ENCODE measurements around the gene IDUA. TPM values are rescaled to one million over a fixed set of nuclear protein-coding genes. Genes with fewer than 3 reads are reported as not detected.

IDUA gene
- total RNA-seq, 1 experiment from 2014 or later, result 46.6 TPM

DNA sequence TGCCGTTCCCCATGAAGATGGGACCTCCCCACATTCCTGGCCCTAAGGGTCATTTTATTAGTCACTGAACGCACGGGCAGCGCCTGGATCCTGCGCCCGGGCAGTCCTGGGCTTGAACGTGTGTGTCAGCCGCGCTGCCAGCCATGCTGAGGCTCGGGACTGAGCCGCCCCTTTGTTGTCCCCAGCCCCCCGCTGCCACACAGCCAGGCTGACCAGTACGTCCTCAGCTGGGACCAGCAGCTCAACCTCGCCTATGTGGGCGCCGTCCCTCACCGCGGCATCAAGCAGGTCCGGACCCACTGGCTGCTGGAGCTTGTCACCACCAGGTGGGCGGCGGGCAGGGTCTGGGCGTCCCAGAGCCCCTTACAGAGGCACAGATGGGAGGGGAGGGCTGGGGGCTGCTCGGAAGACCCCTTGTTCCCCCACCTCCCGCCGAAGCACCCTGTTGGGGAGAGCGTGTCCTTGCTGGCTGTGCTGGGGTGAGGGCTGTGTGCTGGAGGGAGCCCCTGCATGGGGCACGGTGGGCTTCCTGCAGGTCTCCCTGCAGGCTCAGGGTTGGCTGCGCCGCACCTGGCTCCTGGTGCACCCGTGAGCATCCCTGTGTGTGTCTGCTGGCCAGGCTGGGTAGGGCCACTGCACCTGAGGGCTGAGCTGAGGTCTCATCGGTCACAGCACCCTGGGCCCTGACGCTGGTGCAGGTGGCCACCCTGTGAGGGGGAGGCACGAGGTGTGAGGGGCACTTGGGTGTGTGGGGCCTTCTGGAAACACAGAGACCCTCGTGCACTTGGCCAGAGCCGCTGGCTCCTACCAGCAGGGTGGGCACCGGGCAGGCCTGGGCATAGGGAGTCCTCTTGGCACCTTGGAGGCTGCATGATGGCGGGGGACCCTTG, 1.0 kb downstream of the IDUA start:
- BruUV-seq (replicated peaks), result no TSS peak

DNA sequence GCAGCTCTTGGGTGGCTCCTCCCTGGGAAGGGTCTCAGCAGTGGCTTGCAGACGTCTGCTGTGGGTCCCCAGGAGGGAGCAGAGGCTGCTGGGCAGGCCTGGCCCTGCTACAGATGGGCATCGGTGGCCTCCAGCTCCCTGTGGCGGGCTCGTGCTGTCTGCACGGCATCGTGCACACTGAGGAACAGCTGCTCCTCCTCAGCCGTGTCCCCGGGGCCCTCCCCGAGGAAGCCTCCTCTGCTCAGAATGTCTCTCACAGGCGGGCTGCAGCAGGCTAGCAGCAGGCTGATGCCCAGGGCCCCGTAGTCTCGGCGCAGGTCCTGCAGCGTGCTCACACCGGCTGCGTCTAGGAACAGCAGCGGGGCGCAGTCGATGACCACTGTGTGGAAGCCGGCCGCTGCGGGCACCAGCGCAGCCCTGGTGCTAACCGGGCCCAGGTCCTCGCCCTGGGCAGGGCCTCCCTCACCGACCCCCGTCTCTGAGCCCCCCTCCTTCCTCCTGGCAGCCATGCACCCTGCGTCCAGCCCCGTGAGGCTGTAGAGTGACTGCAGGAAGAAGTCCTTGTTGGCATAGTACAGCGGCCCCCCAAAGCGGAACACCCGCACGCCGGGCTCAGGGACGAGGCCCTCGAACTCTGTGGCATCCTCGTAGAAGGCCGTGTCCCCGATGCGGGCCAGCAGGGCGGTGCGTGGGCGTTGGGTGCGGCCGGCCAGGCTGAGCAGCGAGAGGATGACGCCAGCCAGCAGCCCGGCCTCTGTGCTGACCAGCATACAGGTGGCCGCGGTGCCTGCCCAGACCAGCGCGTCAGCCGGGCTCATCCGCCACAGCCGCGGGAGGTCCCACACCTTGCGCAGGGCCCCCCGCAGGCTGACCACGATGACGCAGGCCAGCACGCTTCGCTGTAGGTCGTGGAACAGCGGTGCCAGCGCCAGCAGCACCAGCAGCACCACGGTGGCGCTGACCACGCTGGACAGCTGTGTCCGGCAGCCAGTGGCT, 2.2 kb downstream of the IDUA start:
- Histone ChIP-seq H3K27ac (no peak overlapping the region), H3K27me3 (ENCODE audit: insufficient read depth, low read depth) (no peaks in the 10 kb centered on the region), H2AFZ (no peak overlapping the region), H4K20me1 (ENCODE audit: insufficient read depth) (peaks cover 5% of the 10 kb centered on the region; the same call in 1 of the 2 replicates), H3K4me3 (no peak overlapping the region), H3F3A (ENCODE audit: insufficient read depth, low read depth) (peaks cover 21% of the 10 kb centered on the region), H3K9me3 (ENCODE audit: insufficient read depth, low read depth) (no peaks in the 10 kb centered on the region), H3K36me3 (ENCODE audit: low read depth) (no peaks in the 10 kb centered on the region), H3K4me1 (replicated peaks; ENCODE audit: insufficient read depth) (peaks cover 39% of the 10 kb centered on the region), H3K79me2 (ENCODE audit: low read depth) (peaks cover 22% of the 10 kb centered on the region), H3K4me2 (0 out of 2 replicates have a peak overlapping the region, but pooled peaks have one; percentile 99), H3K9me2 (ENCODE audit: insufficient read depth) (no peaks in the 10 kb centered on the region)
- DNase-seq, result no peak
- ChIA-PET POLR2A (ENCODE audit: unreplicated experiment) (no interaction called here), CTCF (no interaction called here)
- no TSS peak for BruUV-seq (replicated peaks)
- TF ChIP-seq, protein P1, sequence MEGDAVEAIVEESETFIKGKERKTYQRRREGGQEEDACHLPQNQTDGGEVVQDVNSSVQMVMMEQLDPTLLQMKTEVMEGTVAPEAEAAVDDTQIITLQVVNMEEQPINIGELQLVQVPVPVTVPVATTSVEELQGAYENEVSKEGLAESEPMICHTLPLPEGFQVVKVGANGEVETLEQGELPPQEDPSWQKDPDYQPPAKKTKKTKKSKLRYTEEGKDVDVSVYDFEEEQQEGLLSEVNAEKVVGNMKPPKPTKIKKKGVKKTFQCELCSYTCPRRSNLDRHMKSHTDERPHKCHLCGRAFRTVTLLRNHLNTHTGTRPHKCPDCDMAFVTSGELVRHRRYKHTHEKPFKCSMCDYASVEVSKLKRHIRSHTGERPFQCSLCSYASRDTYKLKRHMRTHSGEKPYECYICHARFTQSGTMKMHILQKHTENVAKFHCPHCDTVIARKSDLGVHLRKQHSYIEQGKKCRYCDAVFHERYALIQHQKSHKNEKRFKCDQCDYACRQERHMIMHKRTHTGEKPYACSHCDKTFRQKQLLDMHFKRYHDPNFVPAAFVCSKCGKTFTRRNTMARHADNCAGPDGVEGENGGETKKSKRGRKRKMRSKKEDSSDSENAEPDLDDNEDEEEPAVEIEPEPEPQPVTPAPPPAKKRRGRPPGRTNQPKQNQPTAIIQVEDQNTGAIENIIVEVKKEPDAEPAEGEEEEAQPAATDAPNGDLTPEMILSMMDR (conservative IDR thresholded peaks at IDR 0.05), result no peak
- TF ChIP-seq EZH2 (IDR thresholded peaks at IDR 0.05; ENCODE audit: low read depth), result no peak
- intact Hi-C loops (cut with micrococcal nuclease; ENCODE audit: unreplicated experiment), result loop anchor here (10.0 kb wide), 1 partner anchor 374 kb away; no protein-coding TSS in a partner anchor

More for the DNA sequence above, 1.0 kb downstream of the IDUA start:
- intact Hi-C loops (cut with micrococcal nuclease; ENCODE audit: unreplicated experiment), result loop anchor here (2.0 to 10.0 kb wide), 2 partner anchors 55 to 373 kb away; partner anchors contain the start of genes GAK and TMEM175
- H2AFZ ChIP-seq, result peak overlapping the region; percentile 98
- H3K4me3 ChIP-seq, result peak overlapping the region; percentile 79
- TF ChIP-seq, protein P1 (conservative IDR thresholded peaks at IDR 0.05), result no peak
- TF ChIP-seq EZH2 (IDR thresholded peaks at IDR 0.05; ENCODE audit: low read depth), result no peak
- H3F3A ChIP-seq (ENCODE audit: insufficient read depth, low read depth), result peaks cover 21% of the 10 kb centered on the region
- no peaks in the 10 kb centered on the region for H3K36me3 ChIP-seq (ENCODE audit: low read depth)
- peak overlapping the region; percentile 99 for H3K4me2 ChIP-seq
- H3K9me3 ChIP-seq (ENCODE audit: insufficient read depth, low read depth), result no peaks in the 10 kb centered on the region
- ChIA-PET POLR2A (ENCODE audit: unreplicated experiment) (interaction anchor here (0.5 to 1.0 kb wide), 3 partner anchors 49 to 378 kb away, joined by 3 to 12 read pairs (median 5); partner anchors contain the start of genes GAK and TMEM175), CTCF (interaction anchor here (0.6 to 1.0 kb wide), 2 partner anchors 58 to 706 kb away, joined by 3 to 4 read pairs; no protein-coding TSS in a partner anchor)
- H3K79me2 ChIP-seq (ENCODE audit: low read depth), result peaks cover 22% of the 10 kb centered on the region
- 0 out of 2 replicates have a peak overlapping the region, but pooled peaks have one; percentile 30 for H3K27ac ChIP-seq
- H3K4me1 ChIP-seq (replicated peaks; ENCODE audit: insufficient read depth), result peaks cover 32% of the 10 kb centered on the region
- no peak for DNase-seq
- H3K27me3 ChIP-seq (ENCODE audit: insufficient read depth, low read depth), result no peaks in the 10 kb centered on the region
- peaks cover 5% of the 10 kb centered on the region; the same call in 1 of the 2 replicates for H4K20me1 ChIP-seq (ENCODE audit: insufficient read depth)
- no peaks in the 10 kb centered on the region for H3K9me2 ChIP-seq (ENCODE audit: insufficient read depth)
